GM21576 (cell line): ENCODE measurements around the gene KIFAP3.
A peak's percentile ranks its signal among the peaks of the same experiment; 100 is the strongest.
"Not testable (repeated sequence)": the region's sequence is repeated elsewhere in the genome, so short reads cannot be mapped to it uniquely, and the experiment has no call there.

Experiments used
- ATAC-seq: cut with Tn5 transposase; IDR thresholded peaks from one replicate; pipeline ENCODE4 v1.9.1; 2021; ENCODE audit warnings: mild to moderate bottlenecking, moderate library complexity; ENCODE audit not compliant: unreplicated experiment

KIFAP3 gene

DNA sequence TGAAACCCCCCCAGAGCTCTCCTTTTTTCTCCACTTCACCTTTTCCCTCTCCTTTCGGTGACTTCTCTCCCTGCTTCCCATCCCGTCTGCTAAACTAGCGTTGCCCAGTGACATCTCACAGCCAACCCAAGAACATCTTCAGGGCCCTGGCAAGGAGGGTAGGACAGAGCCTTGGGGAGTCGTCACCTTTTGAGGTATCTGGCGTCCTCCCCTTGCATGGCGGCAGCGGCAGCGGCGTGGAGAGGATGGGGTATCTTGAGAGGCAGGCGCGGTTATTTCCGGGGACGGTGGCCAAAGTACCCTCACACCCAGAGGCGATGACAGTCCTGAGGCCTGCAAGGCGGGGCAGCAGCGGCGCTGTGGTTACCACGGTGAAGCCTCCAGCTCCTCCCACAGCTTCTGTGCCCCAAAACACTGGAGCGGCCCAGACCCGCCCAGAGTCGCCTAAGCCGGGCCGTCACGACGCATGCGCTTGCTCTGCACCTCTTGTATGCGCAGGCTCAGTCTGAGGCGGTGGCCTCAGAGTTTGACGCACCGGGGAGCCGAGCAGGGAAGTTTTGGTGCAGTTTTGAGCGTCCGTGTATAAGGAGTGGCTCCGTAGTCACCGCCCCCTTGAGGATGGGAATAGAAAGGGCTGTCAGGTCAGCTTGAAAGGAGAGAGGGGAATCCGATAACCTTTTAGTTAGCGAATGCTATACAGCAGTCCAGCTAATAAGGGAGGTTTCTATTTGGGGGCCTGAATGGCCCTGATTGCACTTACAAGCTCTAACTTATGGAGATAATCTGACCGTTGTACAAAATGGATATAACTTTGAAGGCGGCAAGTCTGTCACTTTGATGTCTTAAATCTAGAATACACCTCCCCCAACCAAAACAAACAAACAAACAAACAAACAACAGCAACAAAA, at the start of gene KIFAP3:
KIFAP3 (minus strand) TSS at position 446 of the 908 bp plus-strand sequence; CDS start at position 218, 228 bp downstream.
- ATAC-seq: peak; percentile 98

DNA sequence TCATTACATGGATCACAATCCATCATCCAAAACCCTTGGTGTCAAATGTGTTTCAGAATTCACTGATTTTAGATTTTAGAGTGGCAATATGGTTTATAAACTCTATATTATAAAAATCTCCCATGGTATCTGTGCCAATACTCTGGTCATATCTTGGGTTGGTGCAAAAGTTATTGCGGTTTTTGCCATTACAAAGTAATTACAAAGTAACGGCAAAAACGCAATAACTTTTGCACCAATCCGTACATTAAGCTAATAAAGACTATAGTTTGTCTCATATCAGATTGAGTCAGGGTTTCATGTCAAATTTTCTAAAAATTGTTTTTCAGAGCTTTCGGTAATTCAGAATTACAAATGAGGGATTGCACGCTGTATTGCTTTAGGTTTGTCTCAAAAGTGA, 47.9 kb upstream of the KIFAP3 start:
- ATAC-seq: no peak

DNA sequence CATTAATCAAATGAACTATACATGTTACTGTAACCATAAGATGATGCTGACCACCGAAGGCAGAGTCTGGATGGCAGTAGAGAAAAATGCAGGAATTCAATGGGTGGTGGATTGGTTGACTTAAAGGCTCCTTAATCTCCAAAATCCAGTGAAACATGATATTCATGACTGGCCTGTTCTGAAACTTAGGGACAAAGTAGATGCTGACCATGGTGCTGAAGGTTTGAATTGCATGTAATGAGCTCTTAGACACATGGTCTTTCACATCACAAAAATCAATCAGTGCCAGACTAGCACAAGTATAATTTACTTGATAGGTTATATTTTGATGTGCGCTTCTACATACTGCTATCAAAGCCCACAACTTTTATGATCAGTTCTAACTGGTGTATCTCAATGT, 40.4 kb upstream of the KIFAP3 start:
- ATAC-seq: no peak

DNA sequence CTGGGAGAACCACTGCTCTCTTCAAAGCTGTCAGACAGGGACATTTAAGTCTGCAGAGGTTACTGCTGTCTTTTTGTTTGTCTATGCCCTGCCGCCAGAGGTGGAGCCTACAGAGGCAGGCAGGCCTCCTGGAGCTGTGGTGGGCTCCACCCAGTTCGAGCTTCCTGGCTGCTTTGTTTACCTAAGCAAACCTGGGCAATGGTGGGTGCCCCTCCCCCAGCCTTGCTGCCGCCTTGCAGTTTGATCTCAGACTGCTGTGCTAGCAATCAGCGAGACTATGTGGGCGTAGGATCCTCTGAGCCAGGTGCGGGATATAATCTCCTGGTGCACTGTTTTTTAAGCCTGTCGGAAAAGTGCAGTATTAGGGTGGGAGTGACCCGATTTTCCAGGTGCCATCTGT, 38.6 kb upstream of the KIFAP3 start:
- ATAC-seq: not testable (repeated sequence)

- ATAC-seq: no peak
Observed at GRCh38 chr1:170097449-170097948, 23.0 kb upstream of the KIFAP3 start.

DNA sequence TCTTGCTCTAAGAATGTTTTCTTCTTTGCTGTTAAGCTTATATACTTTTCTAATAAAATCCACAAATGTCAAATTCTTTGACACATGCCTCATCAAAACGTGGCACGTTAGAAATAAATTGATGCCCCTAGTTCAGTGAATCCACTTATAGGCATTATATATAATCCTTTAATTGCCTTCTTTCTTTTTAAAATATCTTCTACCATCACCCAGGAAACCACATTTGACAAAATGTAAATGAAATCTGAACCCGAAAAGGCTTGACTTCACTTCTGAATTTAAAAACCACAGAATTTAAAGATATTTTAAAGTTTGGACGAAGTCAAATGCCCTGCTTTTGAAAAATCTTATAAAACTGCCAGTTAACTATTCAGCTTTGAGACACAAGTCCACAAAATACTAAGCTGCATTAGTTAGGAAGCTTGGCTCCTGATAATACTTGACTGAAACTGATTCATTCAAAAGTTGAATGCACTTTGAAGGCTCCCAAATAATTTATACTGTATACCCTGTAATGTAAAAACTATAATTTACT, 22.4 kb upstream of the KIFAP3 start:
- no peak for ATAC-seq

DNA sequence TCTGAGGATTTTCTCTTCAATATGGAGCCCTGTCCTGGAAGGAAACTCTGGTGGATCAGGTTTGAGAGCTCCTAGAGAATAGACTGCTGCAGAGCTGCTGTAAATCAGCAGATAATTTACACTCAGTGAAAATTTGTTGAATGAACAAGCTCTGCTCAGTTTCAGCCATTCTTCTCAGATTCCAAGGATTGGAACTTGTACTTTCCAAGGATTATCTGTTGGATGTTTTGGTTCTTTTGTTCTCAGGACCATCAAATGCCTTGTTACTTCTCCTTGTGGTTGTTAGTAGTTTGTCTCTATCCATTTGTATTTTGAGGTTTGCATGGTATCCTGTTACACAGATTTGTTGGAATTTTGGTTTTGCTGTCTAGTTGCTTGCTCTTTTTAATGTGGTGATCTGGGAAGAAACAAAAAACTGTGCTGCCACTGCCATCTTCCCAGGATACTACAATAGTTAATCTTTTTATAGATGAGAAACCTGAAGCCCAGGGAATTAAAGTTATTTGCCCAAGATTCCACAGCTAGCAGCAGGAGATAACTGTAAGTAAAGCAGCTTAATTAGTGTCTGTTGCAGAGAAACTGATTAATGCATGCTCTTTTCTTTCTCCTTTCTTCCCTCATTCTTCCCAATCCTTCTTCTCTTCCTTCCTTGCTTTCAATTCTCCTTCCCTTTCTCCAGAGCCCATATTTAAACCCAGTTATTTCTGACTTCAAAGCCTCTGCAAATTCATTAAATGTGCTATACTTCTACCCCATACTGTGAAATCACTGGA, 21.7 kb upstream of the KIFAP3 start:
- ATAC-seq: no peak

DNA sequence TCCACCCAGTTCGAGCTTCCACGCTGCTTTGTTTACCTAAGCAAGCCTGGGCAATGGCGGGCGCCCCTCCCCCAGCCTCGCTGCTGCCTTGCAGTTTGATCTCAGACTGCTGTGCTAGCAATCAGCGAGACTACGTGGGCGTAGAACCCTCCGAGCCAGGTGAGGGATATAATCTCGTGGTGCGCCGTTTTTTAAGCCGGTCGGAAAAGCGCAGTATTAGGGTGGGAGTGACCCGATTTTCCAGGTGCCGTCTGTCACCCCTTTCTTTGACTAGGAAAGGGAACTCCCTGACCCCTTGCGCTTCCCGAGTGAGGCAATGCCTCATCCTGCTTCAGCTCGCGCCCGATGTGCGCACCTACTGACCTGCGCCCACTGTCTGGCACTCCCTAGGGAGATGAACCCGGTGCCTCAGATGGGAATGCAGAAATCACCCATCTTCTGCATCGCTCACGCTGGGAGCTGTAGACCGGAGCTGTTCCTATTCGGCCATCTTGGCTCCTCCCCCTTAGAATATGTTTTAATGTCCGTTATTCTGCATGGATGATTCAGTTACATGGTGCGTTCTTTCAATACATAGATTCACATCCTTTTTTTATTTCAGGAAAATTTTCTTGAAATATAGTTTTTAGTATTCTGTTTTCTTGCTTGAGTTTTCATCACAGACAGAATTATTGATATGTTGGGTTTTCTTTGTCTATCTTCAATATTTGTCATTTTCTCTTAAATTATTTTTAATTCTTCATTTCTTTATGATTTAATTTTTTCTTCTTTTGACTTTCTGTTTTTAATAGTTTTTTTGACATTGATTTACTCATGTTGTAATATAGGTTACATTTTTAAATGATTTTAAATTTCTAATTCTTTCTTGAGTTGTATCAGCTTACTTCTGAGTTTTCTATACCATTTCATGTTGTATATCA, 20.5 kb upstream of the KIFAP3 start:
- ATAC-seq: not testable (repeated sequence)

DNA sequence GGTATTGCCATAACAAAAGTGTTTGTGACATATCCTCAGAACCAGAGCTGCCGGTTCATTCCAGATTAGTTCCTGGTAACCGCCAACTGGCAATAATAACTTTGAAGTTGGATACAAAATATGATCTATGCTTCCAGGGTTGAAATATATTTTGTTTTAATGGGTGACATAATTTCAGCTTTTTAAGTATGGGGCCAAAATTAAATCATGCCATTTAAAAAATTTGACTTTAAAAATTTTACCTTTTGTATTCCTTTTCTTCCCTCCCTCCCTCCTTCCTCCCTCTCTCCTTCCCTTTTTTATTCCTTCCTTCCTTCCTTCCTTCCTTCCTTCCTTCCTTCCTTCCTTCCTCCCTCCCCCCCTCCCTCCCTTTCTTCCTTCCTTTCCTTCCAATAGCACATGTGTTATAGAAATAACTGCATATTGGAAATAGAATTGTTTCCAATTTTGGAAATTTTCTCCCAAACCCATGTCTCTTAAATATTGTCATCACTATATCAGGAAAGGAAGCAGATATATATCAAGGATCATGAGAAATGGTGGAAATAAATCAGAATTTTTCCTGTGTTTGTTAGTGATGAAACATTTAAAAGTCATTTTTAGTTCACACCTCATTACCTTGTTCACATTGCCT, 12.0 kb upstream of the KIFAP3 start:
- ATAC-seq: no peak

GRCh38 chr1:170085091-170085490, 10.6 kb upstream of the KIFAP3 start:
- no peak for ATAC-seq

- ATAC-seq: no peak
Observed at GRCh38 chr1:170078610-170079189, 4.2 kb upstream of the KIFAP3 start.

GRCh38 chr1:170077926-170078325, 3.4 kb upstream of the KIFAP3 start:
- no peak for ATAC-seq

DNA sequence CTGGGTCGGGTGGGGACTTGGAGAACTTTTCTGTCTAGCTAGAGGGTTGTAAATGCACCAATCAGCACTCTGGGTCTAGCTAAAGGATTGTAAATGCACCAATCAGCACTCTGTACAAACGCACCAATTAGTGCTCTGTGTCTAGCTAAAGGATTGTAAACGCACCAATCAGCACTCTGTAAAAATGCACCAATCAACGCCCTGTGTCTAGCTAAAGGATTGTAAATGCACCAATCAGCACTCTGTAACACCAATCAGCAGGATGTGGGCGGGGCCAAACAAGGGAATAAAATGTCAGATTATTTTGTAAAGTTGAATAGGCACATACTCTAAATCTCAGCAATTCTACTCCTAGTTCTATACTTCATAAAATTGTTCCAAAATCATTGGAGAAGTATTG, 2.5 kb upstream of the KIFAP3 start:
- not testable (repeated sequence) for ATAC-seq

GRCh38 chr1:170076199-170076598, 1.7 kb upstream of the KIFAP3 start:
- ATAC-seq: no peak

GRCh38 chr1:170075186-170075585, 691 bp upstream of the KIFAP3 start:
- ATAC-seq: no peak

GRCh38 chr1:170073893-170074249, 624 bp downstream of the KIFAP3 start:
- no peak for ATAC-seq

GRCh38 chr1:170071378-170071777, 3.1 kb downstream of the KIFAP3 start:
- ATAC-seq: no peak

DNA sequence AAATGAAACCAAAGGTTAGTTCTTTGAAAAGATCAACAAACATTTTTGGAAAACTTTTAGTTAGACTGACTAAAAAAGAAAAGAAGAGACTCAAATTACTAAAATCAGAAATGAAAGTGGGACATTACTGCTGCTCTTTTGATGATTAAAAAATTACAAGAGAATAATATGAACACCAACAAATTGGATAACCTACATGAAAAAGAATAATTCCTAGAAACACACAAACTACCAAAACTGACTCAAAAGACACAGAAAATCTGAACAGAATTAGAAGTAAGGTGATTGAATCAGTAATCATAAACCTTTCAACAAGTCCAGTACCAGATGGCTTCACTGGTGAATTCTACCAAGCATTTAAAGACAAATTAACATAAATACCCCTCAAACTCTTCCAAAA, 5.6 kb downstream of the KIFAP3 start:
- ATAC-seq: no peak

- ATAC-seq: no peak
Observed at GRCh38 chr1:170067253-170067819, 7.2 kb downstream of the KIFAP3 start.
